HEK293 (cell line): ENCODE data around the gene TBC1D8.
A peak's percentile ranks its signal among the peaks of the same experiment; 100 is the strongest.

Source experiments
- CTCF ChIA-PET: fragments of 350-600 bp; formaldehyde crosslinking; extraction: SDS; loops from one replicate; lab custom pipeline; 2021; ENCODE audit warnings: antibody characterized with exemption; lab: Yijun Ruan, JAX
- POLR2A ChIA-PET: fragments of 300-600 bp; formaldehyde crosslinking; extraction: SDS; loops from one replicate; lab custom pipeline; 2020; ENCODE audit warnings: antibody characterized with exemption, inconsistent platforms; lab: Yijun Ruan, JAX
- H3K27ac ChIP-seq: fragments of 200-500 bp; sonication (Bioruptor generic); 2 replicates; pipeline ENCODE4 v1.5.1; 2014; ENCODE audit warnings: low read depth, low read length, control low read depth, inconsistent platforms; ENCODE audit errors: extremely low read depth
- H3K36me3 ChIP-seq, 2 experiments: fragments of 200-500 bp in 1 of 2; sonication (Bioruptor generic) in 1 of 2; 1 replicate in 1 of 2; 2 replicates in 1 of 2; pipeline ENCODE4 v1.5.1; 2014 to 2017; ENCODE audit warnings: inconsistent platforms in 2 of 2, low read length in 2 of 2; ENCODE audit not compliant: control insufficient read depth in 2 of 2, insufficient read depth in 1 of 2
- H3K4me1 ChIP-seq: fragments of 200-500 bp; sonication (Bioruptor generic); 2 replicates; pipeline ENCODE4 v1.5.1; 2014; ENCODE audit warnings: mild to moderate bottlenecking, low read length, inconsistent platforms; ENCODE audit not compliant: control insufficient read depth, insufficient read depth
- H3K4me3 ChIP-seq: 2 replicates; pipeline ENCODE4 v1.5.1; 2011; ENCODE audit warnings: low read depth, mild to moderate bottlenecking, control low read depth, low read length, moderate library complexity
- H3K9me3 ChIP-seq: fragments of 200-500 bp; sonication (Bioruptor generic); 2 replicates; pipeline ENCODE4 v1.5.1; 2014; ENCODE audit warnings: low read depth, low read length, inconsistent platforms; ENCODE audit not compliant: control insufficient read depth, insufficient read depth
- AEBP2 ChIP-seq: fragments of 450-650 bp; formaldehyde crosslinking; IDR thresholded peaks from 2 replicates; pipeline ENCODE4 v1.5.1; 2016; ENCODE audit warnings: missing biosample characterization, missing genetic modification characterization, borderline replicate concordance
- EGR2 ChIP-seq: fragments of 450-650 bp; formaldehyde crosslinking; IDR thresholded peaks from 2 replicates; pipeline ENCODE4 v1.5.1; 2016; ENCODE audit warnings: low read depth, missing biosample characterization, missing genetic modification characterization
- HOXD13 ChIP-seq: sonication (generic); formaldehyde crosslinking; IDR thresholded peaks from 2 replicates; pipeline ENCODE4 v1.8.0; 2022; ENCODE audit warnings: missing genetic modification reagents, borderline replicate concordance
- MEIS1 ChIP-seq: sonication (generic); formaldehyde crosslinking; IDR thresholded peaks from 2 replicates; pipeline ENCODE4 v1.8.1; 2022; ENCODE audit warnings: missing genetic modification reagents, mild to moderate bottlenecking, borderline replicate concordance
- PRDM1 ChIP-seq: fragments of 450-650 bp; formaldehyde crosslinking; IDR thresholded peaks from 2 replicates; pipeline ENCODE4; 2016; ENCODE audit warnings: missing biosample characterization, missing genetic modification characterization
- SP2 ChIP-seq: fragments of 450-650 bp; formaldehyde crosslinking; IDR thresholded peaks from 2 replicates; pipeline ENCODE4 v1.5.1; 2016; ENCODE audit warnings: missing biosample characterization, missing genetic modification characterization
- ZBTB20 ChIP-seq: fragments of 450-650 bp; formaldehyde crosslinking; IDR thresholded peaks from 2 replicates; pipeline ENCODE4 v1.5.1; 2016; ENCODE audit warnings: missing biosample characterization, missing genetic modification characterization
- ZBTB48 ChIP-seq: fragments of 450-650 bp; formaldehyde crosslinking; IDR thresholded peaks from 2 replicates; pipeline ENCODE4 v1.5.1; 2016; ENCODE audit warnings: missing biosample characterization, missing genetic modification characterization
- ZFHX2 ChIP-seq: fragments of 450-650 bp; formaldehyde crosslinking; conservative IDR thresholded peaks from 2 replicates; pipeline ENCODE4 v1.5.1; 2016; ENCODE audit warnings: missing biosample characterization, missing genetic modification characterization
- ZIC2 ChIP-seq: fragments of 450-650 bp; formaldehyde crosslinking; IDR thresholded peaks from 2 replicates; pipeline ENCODE4 v1.5.1; 2016; ENCODE audit warnings: missing biosample characterization, missing genetic modification characterization
- ZNF10 ChIP-seq: fragments of 450-650 bp; formaldehyde crosslinking; IDR thresholded peaks from 2 replicates; pipeline ENCODE4 v1.5.1; 2017; ENCODE audit warnings: missing biosample characterization, missing genetic modification characterization
- ZNF112 ChIP-seq: fragments of 450-650 bp; formaldehyde crosslinking; IDR thresholded peaks from 2 replicates; pipeline ENCODE4 v1.5.0; 2017; ENCODE audit warnings: missing biosample characterization, missing genetic modification characterization
- ZNF114 ChIP-seq: fragments of 450-650 bp; formaldehyde crosslinking; IDR thresholded peaks from 2 replicates; pipeline ENCODE4 v1.5.0; 2017; ENCODE audit warnings: missing biosample characterization, missing genetic modification characterization
- ZNF132 ChIP-seq: fragments of 450-650 bp; formaldehyde crosslinking; IDR thresholded peaks from 2 replicates; pipeline ENCODE4 v1.5.1; 2017; ENCODE audit warnings: missing biosample characterization, missing genetic modification characterization, borderline replicate concordance
- ZNF169 ChIP-seq: fragments of 450-650 bp; formaldehyde crosslinking; IDR thresholded peaks from 2 replicates; pipeline ENCODE4 v1.5.1; 2016; ENCODE audit warnings: missing biosample characterization, missing genetic modification characterization
- ZNF2 ChIP-seq: fragments of 450-650 bp; formaldehyde crosslinking; IDR thresholded peaks from 2 replicates; pipeline ENCODE4 v1.5.1; 2016; ENCODE audit warnings: missing biosample characterization, missing genetic modification characterization
- ZNF223 ChIP-seq: fragments of 450-650 bp; formaldehyde crosslinking; IDR thresholded peaks from 2 replicates; pipeline ENCODE4 v1.5.1; 2016; ENCODE audit warnings: missing biosample characterization, missing genetic modification characterization
- ZNF23 ChIP-seq: fragments of 450-650 bp; formaldehyde crosslinking; IDR thresholded peaks from 2 replicates; pipeline ENCODE4 v1.5.1; 2016; ENCODE audit warnings: missing biosample characterization, missing genetic modification characterization, borderline replicate concordance
- ZNF423 ChIP-seq: fragments of 450-650 bp; formaldehyde crosslinking; IDR thresholded peaks from 2 replicates; pipeline ENCODE4 v1.5.1; 2016; ENCODE audit warnings: missing biosample characterization, missing genetic modification characterization
- ZNF510 ChIP-seq: fragments of 450-650 bp; formaldehyde crosslinking; IDR thresholded peaks from 2 replicates; pipeline ENCODE4 v1.5.1; 2018; ENCODE audit warnings: mild to moderate bottlenecking, missing genetic modification characterization, missing biosample characterization; ENCODE audit not compliant: insufficient replicate concordance
- ZNF529 ChIP-seq: fragments of 450-650 bp; formaldehyde crosslinking; IDR thresholded peaks from 2 replicates; pipeline ENCODE4 v1.5.1; 2017; ENCODE audit warnings: missing genetic modification characterization, missing biosample characterization; ENCODE audit not compliant: insufficient replicate concordance
- ZNF548 ChIP-seq: fragments of 450-650 bp; formaldehyde crosslinking; IDR thresholded peaks from 2 replicates; pipeline ENCODE4 v1.5.1; 2016; ENCODE audit warnings: missing biosample characterization, missing genetic modification characterization
- ZNF596 ChIP-seq: fragments of 450-650 bp; IDR thresholded peaks from 2 replicates; pipeline ENCODE4 v1.5.0; 2018; ENCODE audit warnings: missing biosample characterization, mild to moderate bottlenecking, missing genetic modification characterization, moderate library complexity
- ZNF600 ChIP-seq: fragments of 450-650 bp; formaldehyde crosslinking; IDR thresholded peaks from 2 replicates; pipeline ENCODE4 v1.5.1; 2016; ENCODE audit warnings: missing biosample characterization, missing genetic modification characterization
- ZNF626 ChIP-seq: fragments of 450-650 bp; sonication (Bioruptor Pico); formaldehyde crosslinking; IDR thresholded peaks from 2 replicates; pipeline ENCODE4 v1.5.1; 2018; ENCODE audit warnings: missing biosample characterization, missing genetic modification characterization, inconsistent platforms
- ZNF704 ChIP-seq: fragments of 450-650 bp; formaldehyde crosslinking; IDR thresholded peaks from 2 replicates; pipeline ENCODE4 v1.5.1; 2016; ENCODE audit warnings: missing biosample characterization, missing genetic modification characterization
- ZNF776 ChIP-seq: fragments of 450-650 bp; formaldehyde crosslinking; IDR thresholded peaks from 2 replicates; pipeline ENCODE4 v1.5.0; 2017; ENCODE audit warnings: missing biosample characterization, missing genetic modification characterization, borderline replicate concordance
- ZNF791 ChIP-seq: fragments of 450-650 bp; formaldehyde crosslinking; IDR thresholded peaks from 2 replicates; pipeline ENCODE4 v1.5.1; 2016; ENCODE audit warnings: missing biosample characterization, missing genetic modification characterization
- ZNF792 ChIP-seq: fragments of 450-650 bp; formaldehyde crosslinking; IDR thresholded peaks from 2 replicates; pipeline ENCODE4 v1.5.1; 2016; ENCODE audit warnings: missing biosample characterization, missing genetic modification characterization
- ZSCAN4 ChIP-seq: fragments of 450-650 bp; formaldehyde crosslinking; IDR thresholded peaks from 2 replicates; pipeline ENCODE4 v1.5.1; 2017; ENCODE audit warnings: missing biosample characterization, missing genetic modification characterization

Gene TBC1D8

DNA sequence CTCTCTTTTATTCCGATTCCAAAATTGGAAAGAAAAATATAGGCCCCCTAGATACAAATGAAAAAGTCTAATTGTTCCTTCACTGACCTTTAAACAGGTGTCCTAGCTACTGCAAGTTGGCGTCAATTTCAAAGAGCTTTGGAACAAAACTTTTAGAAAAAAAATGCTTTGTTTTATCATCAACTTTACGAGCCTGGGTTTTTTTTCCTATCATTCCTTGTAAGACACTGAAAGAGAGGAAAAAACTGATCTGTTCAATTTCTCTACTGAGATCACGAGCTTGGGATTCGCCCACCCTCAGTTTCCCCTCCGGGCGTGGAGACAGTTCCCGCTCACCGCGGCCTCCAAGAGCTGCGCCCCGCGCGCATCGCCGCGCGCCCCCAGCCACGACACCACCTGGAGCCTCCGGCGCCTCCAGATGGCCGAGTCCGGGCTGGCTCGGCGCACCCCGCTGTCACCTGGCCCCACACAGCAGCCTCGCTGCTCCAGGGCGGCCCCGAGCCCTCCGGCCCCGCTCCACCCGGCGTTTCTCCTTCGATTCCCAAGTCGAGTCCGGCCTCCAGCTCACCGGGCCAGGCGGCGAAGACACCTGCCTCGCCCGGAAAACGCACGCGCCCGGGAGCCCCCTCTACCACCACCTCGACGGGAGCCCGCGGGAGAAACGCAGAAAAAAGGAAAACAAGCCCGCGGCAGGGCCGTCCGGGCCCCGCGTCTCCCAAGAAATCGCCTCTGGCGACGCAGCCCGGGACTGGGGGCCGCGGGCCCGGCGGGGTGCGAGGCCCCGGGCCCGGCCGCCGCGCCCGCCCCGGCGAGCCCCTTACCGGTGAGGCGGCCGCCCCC lies 656 bp downstream of the TBC1D8 start (continued):
- no peak for TF ChIP-seq AEBP2 (tag by site-specific recombination)

- CTCF ChIA-PET: interaction anchor here (0.6 to 6.9 kb wide), 8 partner anchors 9 to 113 kb away, joined by 3 to 48 read pairs (median 4); no protein-coding TSS in a partner anchor
- POLR2A ChIA-PET: interaction anchor here (1.4 to 2.7 kb wide), 5 partner anchors 19 to 146 kb away, joined by 4 to 12 read pairs (median 8); partner anchors contain the start of gene CNOT11
- Histone ChIP-seq H3K27ac (no peak overlapping the region), H3K4me3 (peak overlapping the region; percentile 71), H3K9me3 (no peaks in the 10 kb centered on the region), H3K4me1 (peaks cover 7% of the 10 kb centered on the region; the same call in 1 of the 2 replicates), H3K36me3 (no peaks in the 10 kb centered on the region)
- TF ChIP-seq SP2 (peak; percentile 35), ZNF776 (tag by site-specific recombination) (no peak), ZNF10 (no peak), ZNF23 (no peak), ZIC2 (tag by site-specific recombination) (no peak), ZNF704 (tag by site-specific recombination) (no peak), ZNF112 (tag by site-specific recombination) (no peak), ZSCAN4 (tag by site-specific recombination) (no peak), PRDM1 (tag by site-specific recombination) (no peak), ZNF548 (tag by site-specific recombination) (no peak), MEIS1 (no peak), ZNF529 (no peak), ZNF223 (tag by site-specific recombination) (no peak), HOXD13 (no peak), EGR2 (tag by site-specific recombination) (peak; percentile 67; the same call in 1 of the 2 replicates), ZBTB48 (tag by site-specific recombination) (peak; percentile 92), ZNF596 (no peak), ZNF791 (no peak), ZNF114 (tag by site-specific recombination) (no peak), ZNF600 (tag by site-specific recombination) (peak; percentile 39; the same call in 1 of the 2 replicates), ZNF510 (tag by site-specific recombination) (no peak), ZNF2 (tag by site-specific recombination) (no peak), ZNF169 (tag by site-specific recombination) (no peak), ZBTB20 (tag by site-specific recombination) (0 out of 2 replicates have a peak, but pooled peaks have one; percentile 27), ZNF792 (tag by site-specific recombination) (no peak), ZNF132 (tag by site-specific recombination) (no peak), ZNF423 (tag by site-specific recombination) (no peak), ZNF626 (tag by site-specific recombination) (no peak), AEBP2 (tag by site-specific recombination) (no peak), ZFHX2 (peak; percentile 87)
These were observed 1.7 kb downstream of the TBC1D8 start for GRCh38 chr2:101149241-101150192.
